ENCODE data around the gene MAPK7.

MAPK7 gene

DNA sequence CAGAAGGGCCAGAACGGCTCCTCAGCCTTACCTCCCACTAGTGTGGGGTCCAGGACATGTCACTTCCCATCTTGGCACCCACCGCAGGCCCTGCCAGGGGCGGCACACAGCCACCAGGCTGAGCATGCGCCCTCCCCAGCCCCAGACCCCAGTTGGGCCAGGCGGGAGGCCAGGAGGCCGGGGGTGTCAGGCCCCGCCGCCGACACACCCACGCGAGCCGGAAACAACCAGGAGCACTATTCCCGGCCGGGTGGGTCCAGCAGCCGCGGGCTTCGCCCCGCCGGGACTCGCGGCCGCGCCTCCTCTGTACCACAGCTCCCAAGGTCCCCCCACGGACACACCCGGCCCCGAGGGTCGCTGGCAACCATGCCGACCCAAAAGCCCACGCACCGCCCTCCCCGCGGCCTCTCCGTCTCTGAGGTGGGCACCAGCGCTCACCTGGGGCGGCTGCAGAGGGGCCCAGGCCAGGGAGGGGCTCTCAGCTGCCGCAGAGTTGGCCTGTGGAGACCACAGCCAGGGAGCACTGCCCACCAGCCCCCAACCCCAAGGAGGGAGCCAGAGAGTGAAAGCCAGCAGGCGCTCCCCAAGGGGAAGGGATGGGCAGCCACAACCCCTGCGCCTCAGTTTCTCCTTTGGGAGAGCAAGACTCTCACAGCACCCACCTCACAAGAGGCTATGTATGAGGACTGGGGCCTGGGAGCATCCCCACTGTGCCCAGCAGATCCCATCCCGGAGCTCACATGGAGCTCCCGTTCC lies 33.8 kb upstream of the MAPK7 start:
- H3K4me1 ChIP-seq: peaks cover 0 to 46% (median 30%) of the 10 kb centered on the region in 4 donors
- TF ChIP-seq, protein P1, sequence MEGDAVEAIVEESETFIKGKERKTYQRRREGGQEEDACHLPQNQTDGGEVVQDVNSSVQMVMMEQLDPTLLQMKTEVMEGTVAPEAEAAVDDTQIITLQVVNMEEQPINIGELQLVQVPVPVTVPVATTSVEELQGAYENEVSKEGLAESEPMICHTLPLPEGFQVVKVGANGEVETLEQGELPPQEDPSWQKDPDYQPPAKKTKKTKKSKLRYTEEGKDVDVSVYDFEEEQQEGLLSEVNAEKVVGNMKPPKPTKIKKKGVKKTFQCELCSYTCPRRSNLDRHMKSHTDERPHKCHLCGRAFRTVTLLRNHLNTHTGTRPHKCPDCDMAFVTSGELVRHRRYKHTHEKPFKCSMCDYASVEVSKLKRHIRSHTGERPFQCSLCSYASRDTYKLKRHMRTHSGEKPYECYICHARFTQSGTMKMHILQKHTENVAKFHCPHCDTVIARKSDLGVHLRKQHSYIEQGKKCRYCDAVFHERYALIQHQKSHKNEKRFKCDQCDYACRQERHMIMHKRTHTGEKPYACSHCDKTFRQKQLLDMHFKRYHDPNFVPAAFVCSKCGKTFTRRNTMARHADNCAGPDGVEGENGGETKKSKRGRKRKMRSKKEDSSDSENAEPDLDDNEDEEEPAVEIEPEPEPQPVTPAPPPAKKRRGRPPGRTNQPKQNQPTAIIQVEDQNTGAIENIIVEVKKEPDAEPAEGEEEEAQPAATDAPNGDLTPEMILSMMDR (IDR thresholded peaks at IDR 0.05): no peak
- no peaks in the 10 kb centered on the region for H3K36me3 ChIP-seq
- intact Hi-C loops (cut with DNase I; ENCODE audit: low total_unique reads): no loop called here
- no peaks in the 10 kb centered on the region for H3K27me3 ChIP-seq
- H3K4me3 ChIP-seq: no peak overlapping the region
- H3K9me3 ChIP-seq: no peaks in the 10 kb centered on the region
- H3K27ac ChIP-seq: peak overlapping the region in 1 of 2 donors; percentile 97
- DNase-seq: peak; percentile 20 to 64

- H3K27me3 ChIP-seq: no peaks in the 10 kb centered on the region
- no peaks in the 10 kb centered on the region for H3K36me3 ChIP-seq
- no peak for DNase-seq
- H3K4me3 ChIP-seq: no peak overlapping the region
- peak overlapping the region; percentile 79 to 97 for H3K27ac ChIP-seq
- intact Hi-C loops (cut with DNase I; ENCODE audit: low total_unique reads): no loop called here
- H3K9me3 ChIP-seq: no peaks in the 10 kb centered on the region
- TF ChIP-seq, protein P1 (IDR thresholded peaks at IDR 0.05): no peak
- H3K4me1 ChIP-seq: peaks cover 0 to 46% (median 30%) of the 10 kb centered on the region in 4 donors
Observed at GRCh38 chr17:19345067-19345460, 33.2 kb upstream of the MAPK7 start.

DNA sequence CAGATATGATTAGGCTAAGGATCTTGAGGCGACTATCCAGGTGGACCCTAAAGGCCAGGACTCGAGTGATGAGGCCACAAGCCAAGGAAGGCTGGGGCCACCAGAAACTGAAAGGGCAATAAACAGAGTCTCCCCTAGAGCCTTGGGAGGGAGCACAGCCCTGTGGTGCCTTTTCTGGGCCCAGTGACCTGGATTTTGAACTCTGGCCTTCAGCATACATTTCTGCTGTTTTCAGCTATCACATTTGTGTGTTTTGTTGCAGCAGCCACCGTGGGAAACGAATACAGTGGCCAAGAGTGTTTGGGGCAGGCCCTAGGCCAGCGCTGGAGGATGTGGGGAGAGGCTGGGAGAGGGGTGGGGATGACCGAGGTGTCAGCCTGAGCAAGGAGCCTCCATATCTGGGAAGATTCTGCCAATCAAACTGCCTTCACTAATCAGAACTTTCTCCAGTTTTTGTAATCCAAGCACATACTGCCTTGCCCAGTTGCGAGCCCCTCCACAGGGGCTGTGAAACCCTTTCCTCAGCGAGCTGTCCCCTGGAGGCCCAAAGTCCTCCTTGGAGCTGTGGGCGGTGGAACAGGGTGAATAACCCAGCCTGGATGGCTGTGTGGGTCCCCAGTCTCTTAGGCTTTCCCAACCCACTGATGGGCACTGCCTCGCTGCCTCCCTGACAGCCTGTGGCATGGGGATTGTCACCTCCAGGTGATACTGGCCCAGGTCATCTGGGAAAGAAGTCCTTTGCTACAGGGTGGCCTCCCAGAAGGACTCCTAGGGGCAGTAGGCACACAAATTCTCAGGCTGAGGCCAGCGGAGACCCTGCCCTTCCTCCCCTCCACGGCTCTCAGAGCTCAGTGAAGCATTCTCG lies 32.6 kb upstream of the MAPK7 start:
- TF ChIP-seq, protein P1 (IDR thresholded peaks at IDR 0.05): no peak
- H3K4me1 ChIP-seq: peaks cover 0 to 46% (median 30%) of the 10 kb centered on the region in 4 donors
- H3K27ac ChIP-seq: peak overlapping the region; percentile 79 to 97
- no peaks in the 10 kb centered on the region for H3K27me3 ChIP-seq
- intact Hi-C loops (cut with DNase I; ENCODE audit: low total_unique reads): no loop called here
- no peaks in the 10 kb centered on the region for H3K36me3 ChIP-seq
- H3K4me3 ChIP-seq: no peak overlapping the region
- H3K9me3 ChIP-seq: no peaks in the 10 kb centered on the region
- DNase-seq: peak; percentile 18 to 63

GRCh38 chr17:19346351-19347255 lies 31.7 kb upstream of the MAPK7 start:
- intact Hi-C loops (cut with DNase I; ENCODE audit: low total_unique reads): no loop called here
- Histone ChIP-seq H3K36me3 (no peaks in the 10 kb centered on the region), H3K4me3 (no peak overlapping the region), H3K27me3 (no peaks in the 10 kb centered on the region), H3K4me1 (peaks cover 0 to 46% (median 30%) of the 10 kb centered on the region in 4 donors), H3K27ac (peak overlapping the region; percentile 79 to 97), H3K9me3 (no peaks in the 10 kb centered on the region)
- DNase-seq: peak; percentile 88 to 96
- TF ChIP-seq, protein P1 (IDR thresholded peaks at IDR 0.05): no peak

Data from tibial artery (tissue), 4 donors.